ENCODE results near the gene ZBTB16. TPM values are rescaled to one million over a fixed set of nuclear protein-coding genes. Genes with fewer than 3 reads are reported as not detected.

ZBTB16 gene
- total RNA-seq, 1 donor from 2014 or later: 39.4 TPM

GRCh38 chr11:114133548-114134329 lies 74.2 kb downstream of the ZBTB16 start:
- H3K4me3 Mint-ChIP-seq: no peak overlapping the region
- H3K36me3 Mint-ChIP-seq (ENCODE audit: low read depth): no peaks in the 10 kb centered on the region
- TF ChIP-seq CTCF (conservative IDR thresholded peaks at IDR 0.05): no peak
- H3K4me1 Mint-ChIP-seq: peaks cover 85% of the 10 kb centered on the region
- no peaks in the 10 kb centered on the region for H3K27me3 Mint-ChIP-seq (ENCODE audit: low read depth)
- no peak overlapping the region for H3K27ac Mint-ChIP-seq (ENCODE audit: unreplicated experiment)
- H3K9me3 Mint-ChIP-seq: no peaks in the 10 kb centered on the region
- no peak for DNase-seq (ENCODE audit: low read depth, low spot score)

- Mint-ChIP-seq H3K36me3 (ENCODE audit: low read depth) (peaks cover under 1% of the 10 kb centered on the region), H3K27me3 (ENCODE audit: low read depth) (no peaks in the 10 kb centered on the region), H3K4me3 (no peak overlapping the region), H3K4me1 (peaks cover 87% of the 10 kb centered on the region), H3K27ac (ENCODE audit: unreplicated experiment) (no peak overlapping the region), H3K9me3 (no peaks in the 10 kb centered on the region)
- no peak for TF ChIP-seq CTCF (conservative IDR thresholded peaks at IDR 0.05)
- no peak for DNase-seq (ENCODE audit: low read depth, low spot score)
Observed at GRCh38 chr11:114134870-114135269, 75.4 kb downstream of the ZBTB16 start.

GRCh38 chr11:114135737-114136151 lies 76.2 kb downstream of the ZBTB16 start:
- Mint-ChIP-seq H3K36me3 (ENCODE audit: low read depth) (peaks cover 6% of the 10 kb centered on the region), H3K27ac (ENCODE audit: unreplicated experiment) (peak overlapping the region; percentile 31), H3K4me3 (no peak overlapping the region), H3K4me1 (peaks cover 82% of the 10 kb centered on the region), H3K27me3 (ENCODE audit: low read depth) (no peaks in the 10 kb centered on the region), H3K9me3 (no peaks in the 10 kb centered on the region)
- no peak for DNase-seq (ENCODE audit: low read depth, low spot score)
- TF ChIP-seq CTCF (conservative IDR thresholded peaks at IDR 0.05): no peak

GRCh38 chr11:114136686-114137640 lies 77.5 kb downstream of the ZBTB16 start:
- no peak for TF ChIP-seq CTCF (conservative IDR thresholded peaks at IDR 0.05)
- Mint-ChIP-seq H3K4me3 (peak overlapping the region; percentile 17), H3K9me3 (no peaks in the 10 kb centered on the region), H3K27me3 (ENCODE audit: low read depth) (no peaks in the 10 kb centered on the region), H3K36me3 (ENCODE audit: low read depth) (peaks cover 11% of the 10 kb centered on the region), H3K4me1 (peaks cover 84% of the 10 kb centered on the region), H3K27ac (ENCODE audit: unreplicated experiment) (no peak overlapping the region)
- DNase-seq (ENCODE audit: low read depth, low spot score): no peak

- peaks cover 84% of the 10 kb centered on the region for H3K4me1 Mint-ChIP-seq
- DNase-seq (ENCODE audit: low read depth, low spot score): no peak
- TF ChIP-seq CTCF (conservative IDR thresholded peaks at IDR 0.05): no peak
Observed at GRCh38 chr11:114137838-114138237, 78.3 kb downstream of the ZBTB16 start.

More at GRCh38 chr11:114137838-114138237, 78.3 kb downstream of the ZBTB16 start:
- no peak overlapping the region for H3K27ac Mint-ChIP-seq (ENCODE audit: unreplicated experiment)
- H3K36me3 Mint-ChIP-seq (ENCODE audit: low read depth): peaks cover 11% of the 10 kb centered on the region
- no peak overlapping the region for H3K4me3 Mint-ChIP-seq
- H3K27me3 Mint-ChIP-seq (ENCODE audit: low read depth): no peaks in the 10 kb centered on the region
- H3K9me3 Mint-ChIP-seq: no peaks in the 10 kb centered on the region
